ENCODE measurements around the gene PTGDR2.

Gene PTGDR2

DNA sequence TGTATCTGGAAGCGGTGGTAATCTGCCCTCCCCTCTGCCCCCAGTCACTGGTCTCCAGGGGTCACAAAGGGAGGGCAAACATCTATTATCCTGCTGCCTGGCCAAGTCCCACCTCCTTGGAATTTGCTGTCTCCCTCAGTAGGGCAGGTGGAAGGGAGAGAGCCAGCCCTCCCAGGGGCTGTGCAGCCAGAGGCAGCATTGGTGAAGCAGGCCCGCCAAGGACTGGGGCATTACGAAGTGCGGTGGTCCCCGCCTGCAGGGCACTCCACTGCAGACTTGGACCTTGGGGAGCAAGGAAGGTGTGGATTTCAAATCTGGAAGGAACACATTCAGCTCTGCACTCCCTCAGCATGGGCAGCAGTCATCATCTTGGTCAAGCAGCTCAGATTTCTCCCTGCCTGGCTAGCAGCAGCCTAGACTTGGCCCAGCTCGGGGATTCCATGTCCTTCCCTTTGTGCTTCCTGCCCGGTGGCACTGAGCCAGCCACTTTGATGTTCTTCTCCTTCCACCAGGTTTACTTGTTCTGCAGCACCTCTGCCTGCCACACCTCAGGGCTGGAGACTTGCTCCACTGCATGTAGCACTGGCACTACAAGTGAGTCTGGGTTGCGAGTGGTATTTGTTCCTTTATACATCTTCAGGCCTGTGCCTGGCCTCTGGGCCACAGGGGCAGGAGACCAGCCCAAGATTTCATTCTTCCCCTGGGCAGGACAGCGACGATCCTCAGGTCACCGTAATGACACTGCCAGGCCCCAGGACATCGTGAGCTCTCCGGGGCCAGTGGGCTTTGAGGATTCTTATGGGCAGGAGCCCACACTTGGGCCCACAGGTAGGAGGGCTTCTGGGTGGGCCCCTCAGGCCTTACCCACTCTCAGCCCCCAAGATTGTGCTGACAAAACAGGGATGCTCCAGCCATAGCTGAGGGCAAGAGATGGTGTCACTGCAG, 18.9 kb upstream of the PTGDR2 start:
- DNase-seq = no peak

DNA sequence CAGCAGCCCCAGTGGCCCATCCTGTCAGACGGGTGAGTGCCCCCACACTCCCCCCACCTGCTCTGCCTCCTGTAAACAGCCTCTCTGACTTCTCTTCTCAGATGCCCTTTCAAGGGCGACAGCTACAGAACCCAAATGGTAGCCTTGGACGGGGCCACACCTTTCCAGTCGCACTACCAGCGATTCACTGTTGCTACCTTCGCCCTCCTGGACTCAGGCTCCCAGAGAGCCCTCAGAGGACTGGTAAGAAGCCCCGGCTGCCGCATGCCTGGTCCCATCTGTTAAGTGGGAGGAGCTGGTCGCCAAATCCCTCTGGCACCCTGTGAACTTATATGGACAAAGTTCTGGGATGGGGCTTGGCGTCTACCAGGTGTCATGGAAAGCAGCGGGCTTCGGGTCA, 17.8 kb upstream of the PTGDR2 start:
- DNase-seq = no peak

DNA sequence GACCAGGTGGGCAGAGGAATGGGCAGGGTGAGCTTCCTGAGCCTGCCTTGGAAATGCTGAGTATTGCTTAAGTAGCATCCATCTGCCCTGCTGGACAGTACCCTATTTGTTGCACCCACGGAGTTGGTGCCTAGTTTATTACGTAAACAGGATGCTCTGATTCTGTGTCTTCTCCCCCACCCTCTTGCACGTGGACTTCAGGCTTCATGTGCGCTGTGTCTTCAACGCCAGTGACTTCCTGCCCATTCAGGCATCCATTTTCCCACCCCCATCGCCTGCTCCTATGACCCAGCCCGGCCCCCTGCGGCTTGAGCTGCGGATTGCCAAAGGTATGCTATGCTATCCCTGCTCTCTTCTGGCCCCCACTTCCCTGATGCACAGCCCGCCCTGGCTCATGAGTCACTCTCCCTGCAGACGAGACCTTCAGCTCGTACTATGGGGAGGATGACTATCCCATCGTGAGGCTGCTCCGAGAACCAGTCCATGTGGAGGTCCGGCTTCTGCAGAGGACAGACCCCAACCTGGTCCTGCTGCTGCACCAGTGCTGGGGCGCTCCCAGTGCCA, 17.3 kb upstream of the PTGDR2 start:
- no peak for DNase-seq

DNA sequence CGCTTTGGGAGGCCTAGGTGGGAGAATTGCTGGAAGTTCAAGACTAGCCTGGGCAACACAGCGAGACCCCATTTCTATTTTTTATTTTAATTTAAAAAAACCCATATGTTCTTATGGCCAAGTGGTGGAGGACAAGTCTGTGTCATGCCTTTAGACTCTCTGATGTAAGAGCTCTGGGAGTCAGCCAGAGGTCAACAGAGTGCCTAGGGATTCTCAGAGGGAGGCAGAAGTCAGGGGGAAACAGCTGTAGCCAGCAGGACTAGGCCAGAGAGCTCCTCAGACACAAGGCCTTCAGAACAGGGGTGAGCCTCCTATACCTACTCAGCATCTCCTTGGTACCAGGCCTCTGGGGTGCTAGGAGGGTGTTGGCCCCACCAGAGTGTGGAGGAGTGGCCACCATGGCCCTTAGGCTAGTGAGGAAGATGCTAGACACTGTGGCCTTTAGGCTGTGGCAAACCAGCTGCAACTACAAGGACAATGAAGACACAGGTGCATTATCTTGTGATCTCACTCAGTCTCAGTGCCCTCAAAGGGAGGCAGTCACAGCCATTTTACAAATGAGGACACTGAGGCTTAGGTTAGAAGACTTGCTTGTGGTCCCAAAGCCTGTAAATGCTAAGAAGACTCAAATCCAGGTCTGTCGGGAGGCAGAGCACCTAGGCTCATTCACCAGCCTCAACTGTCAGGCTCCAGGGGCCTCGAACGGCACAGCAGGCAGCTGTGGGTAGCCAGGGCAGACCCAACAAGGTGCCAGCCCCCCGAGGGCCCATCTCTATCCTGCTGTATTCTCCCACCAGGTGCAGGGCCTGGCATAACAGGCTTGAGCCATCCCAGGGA, 16.6 kb upstream of the PTGDR2 start:
- no peak for DNase-seq

DNA sequence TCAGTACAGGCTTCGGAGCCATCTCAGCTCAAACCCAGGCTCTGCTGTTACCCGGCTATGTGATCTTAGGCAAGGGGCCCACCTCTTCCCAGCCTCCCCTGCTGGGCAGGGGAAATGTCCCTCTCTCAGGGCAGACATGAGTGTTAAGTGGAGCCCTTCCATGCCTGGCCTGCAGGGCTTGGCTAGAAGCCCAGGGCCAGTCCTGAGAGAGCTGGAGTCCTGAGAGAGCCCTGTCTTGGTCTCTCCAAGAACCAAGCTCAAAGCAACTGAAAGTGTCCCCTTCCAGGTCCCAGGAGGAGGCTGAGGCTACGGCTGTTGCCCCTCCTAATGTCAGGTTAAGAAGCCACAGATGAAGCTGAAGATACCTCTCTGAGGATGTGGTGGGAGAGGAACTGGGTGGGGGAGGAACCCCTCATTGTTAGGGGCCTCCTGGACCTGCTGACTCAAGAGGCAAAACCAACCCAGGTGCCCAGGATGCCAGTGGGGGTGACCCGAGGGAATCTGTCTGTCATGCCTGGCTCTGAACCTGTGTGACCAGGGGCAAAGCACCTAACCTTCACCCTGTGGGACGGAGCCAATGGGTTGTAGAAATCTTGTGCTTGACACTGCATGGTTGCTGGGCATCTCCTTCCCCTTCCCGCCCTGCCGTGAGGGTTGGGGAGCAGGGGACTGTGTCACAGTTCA, 15.8 kb upstream of the PTGDR2 start:
- DNase-seq = no peak

DNA sequence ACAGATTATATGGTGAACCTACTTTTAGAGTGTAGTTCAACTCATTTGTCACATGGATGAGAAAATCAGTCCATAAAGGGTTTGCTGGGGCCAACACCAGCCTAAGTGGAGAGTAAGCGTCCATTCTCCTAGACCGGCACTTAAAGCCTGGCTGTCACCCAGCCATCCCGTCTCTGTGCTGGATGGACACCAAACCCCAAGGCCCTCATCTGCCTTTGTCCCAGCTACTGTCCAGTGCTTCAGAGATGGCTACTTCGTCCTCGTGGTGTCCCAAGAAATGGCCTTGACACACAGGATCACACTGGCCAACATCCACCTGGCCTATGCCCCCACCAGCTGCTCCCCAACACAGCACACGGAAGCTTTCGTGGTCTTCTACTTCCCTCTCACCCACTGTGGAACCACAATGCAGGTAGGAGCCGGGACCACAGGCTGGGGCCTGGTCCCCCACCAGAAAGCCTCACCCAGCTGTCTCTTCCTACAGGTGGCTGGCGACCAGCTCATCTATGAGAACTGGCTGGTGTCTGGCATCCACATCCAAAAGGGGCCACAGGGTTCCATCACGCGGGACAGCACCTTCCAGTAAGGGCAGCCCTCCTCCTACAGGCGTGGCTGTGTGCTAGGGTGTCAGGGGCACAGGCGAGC, 15.1 kb upstream of the PTGDR2 start:
- DNase-seq = no peak

DNA sequence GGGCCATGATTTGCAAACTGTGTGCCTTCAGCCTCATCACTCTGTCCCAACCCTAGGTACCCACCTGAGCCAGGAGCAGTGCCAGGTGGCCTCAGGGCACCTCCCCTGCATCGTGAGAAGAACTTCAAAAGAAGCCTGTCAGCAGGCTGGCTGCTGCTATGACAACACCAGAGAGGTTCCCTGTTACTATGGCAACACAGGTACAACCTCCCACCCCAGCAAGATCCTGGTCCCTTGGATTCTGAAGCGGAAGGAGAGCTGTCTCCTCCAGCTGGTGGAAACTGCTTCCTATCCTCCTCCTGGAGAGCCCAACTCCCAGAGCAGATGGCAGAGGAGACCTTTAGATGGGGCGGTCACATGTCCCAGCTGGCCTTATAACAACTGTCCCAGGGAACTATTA, 14.5 kb upstream of the PTGDR2 start:
- DNase-seq = peak; percentile 39

DNA sequence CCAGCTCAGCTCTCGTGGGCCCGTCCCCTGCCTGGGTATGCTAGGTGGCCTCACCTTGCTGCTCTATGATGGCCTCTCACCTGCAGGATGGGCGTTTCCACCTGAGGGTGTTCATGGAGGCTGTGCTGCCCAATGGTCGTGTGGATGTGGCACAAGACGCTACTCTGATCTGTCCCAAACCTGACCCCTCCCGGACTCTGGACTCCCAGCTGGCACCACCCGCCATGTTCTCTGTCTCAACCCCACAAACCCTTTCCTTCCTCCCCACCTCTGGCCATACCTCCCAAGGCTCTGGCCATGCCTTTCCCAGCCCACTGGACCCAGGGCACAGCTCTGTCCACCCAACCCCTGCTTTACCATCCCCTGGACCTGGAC, 13.7 kb upstream of the PTGDR2 start:
- DNase-seq = no peak

DNA sequence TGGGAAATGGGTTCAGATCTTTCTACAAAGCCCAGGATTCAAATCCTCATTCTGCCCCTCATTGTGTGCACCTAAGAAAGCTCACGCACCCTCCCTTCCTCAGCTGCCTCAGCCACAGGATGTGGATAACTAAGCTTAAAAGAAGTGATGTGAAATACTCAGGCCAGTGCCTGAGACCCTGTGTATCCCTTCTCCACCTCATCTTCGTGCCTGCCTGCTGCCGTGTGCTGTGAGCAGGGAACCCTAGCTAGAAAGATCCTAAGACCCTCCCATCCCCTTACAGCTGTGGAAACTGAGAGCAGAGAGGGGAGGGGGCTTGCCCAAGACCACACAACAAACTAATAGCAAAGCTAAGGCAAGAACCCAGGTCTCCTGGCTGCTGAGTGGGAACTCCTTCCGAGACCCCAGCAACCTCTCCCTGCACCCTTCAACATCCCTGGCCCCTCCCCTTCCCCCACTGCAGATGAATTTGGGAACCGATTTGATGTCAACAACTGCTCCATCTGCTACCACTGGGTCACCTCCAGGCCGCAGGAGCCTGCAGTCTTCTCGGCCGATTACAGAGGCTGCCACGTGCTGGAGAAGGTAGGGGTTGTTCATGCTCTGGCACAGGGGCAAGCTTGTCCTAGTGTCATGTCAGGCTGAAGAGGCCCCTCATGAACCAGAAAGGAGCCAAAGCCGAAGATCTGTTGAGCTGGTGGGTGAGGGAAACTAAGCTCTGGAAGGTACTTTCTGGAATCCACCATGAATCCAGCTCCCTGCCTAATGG, 13.1 kb upstream of the PTGDR2 start:
- DNase-seq = no peak

DNA sequence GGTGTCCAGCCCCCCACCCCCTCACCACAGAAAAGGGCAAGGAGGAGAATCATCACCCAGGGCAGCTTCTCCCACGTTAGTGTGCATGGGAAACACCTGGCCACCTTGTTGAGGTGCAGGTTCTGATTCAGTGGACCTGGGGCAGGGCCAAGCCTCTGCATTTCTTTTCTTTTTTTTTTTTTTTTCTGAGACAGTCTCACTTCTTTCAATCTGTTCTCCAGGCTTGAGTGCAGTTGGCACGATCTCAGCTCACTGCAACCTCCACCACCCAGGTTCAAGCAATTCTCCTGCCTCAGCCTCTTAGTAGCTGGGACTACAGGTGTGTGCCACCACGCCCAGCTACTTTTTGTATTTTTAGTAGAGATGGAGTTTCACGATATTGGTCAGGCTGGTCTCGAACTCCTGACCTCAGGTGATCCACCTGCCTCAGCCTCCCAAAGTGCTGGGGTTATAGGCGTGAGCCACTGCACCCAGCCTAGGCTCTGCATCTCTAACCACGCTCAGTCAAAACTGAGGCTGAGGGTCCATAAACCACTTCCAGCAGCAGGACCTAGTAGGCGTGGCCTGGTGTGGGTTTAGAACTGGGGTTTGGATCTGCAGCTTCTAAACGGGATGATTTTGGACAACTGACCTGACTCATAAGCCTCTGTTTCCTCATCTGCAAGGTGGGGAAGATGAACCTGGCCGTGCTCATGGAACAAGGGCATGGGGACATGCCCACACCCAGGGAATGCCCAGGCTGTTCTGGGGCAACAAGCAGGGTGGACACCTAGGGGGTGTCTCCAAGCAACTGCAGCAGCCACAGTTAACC, 12.3 kb upstream of the PTGDR2 start:
- no peak for DNase-seq

DNA sequence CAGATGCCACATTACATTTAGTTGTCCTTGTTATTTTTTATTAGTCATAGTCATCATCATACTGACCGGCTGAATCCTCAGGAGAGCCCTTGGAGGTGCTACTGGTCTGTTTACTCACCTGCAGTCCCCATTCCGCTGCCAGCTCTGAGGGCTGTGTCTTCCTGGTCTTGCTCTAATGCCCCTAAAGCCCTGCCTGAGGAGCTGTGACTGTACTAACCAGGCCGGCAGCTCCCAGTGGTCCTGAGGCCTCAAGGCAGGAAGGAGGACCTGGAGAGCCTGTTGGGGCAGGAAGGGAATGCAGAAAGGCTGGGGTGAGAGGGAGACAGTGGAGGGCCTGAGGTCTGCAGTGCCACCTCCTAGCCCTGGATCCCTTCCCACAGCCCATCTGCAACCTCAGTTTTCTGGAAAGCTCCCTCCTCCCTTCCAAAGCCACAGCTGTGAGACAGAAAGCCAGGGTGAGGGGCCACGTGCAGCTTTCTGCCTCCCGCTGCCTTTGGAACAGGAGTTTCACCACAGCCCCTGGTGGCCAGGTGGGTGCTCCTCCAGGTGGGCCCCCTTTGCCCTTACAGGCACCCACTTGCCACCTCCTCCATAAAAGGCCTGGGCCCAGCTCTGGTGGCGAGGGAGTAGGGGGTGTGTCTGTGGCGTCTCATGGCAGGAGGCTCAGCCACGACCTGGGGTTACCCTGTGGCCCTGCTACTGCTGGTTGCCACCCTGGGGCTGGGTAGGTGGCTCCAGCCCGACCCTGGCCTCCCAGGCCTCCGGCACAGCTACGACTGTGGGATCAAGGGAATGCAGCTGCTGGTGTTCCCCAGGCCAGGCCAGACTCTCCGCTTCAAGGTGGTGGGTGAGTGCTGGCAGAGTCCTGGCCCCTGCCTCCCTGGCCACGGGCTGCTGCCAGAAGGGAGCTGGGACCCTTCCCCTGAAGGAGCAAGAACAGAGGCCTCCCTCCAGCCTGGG, 11.4 kb upstream of the PTGDR2 start, which contains the start of gene ZP1:
ZP1 (plus strand) TSS at position 632 of the 960 bp plus-strand sequence; CDS start at position 652, 20 bp downstream.
- no peak for DNase-seq

DNA sequence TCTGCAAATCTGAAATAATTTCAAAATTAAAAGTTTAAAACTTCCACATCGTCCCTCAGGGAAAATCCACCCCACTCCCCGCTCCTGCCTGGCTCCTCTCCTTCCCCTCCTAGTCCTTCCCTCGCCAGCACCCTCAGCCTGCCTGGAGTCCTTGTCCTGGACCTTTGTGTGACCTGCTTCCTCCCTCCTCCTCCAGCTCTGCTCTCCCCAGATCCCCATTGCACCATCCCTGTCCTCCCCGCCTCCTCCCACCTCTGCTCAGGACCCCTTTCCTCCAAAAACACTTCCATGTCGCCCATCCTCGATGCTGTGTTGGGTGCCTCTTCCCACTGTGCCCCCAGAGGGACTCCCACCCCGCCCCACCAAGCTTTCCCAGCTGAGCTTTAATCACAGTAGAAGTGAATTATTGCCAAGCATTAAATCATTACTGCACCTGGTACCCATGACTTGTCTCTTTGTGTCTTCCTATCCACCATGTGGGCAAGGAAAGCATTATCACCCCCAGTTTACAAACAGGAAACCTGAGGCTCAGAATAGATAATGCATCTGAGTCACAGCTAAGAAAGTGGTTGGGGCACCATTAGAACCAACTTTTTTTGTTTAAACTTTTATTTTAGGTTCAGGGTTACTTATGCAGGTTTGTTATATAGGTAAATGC, 9.2 kb upstream of the PTGDR2 start:
- no peak for DNase-seq

DNA sequence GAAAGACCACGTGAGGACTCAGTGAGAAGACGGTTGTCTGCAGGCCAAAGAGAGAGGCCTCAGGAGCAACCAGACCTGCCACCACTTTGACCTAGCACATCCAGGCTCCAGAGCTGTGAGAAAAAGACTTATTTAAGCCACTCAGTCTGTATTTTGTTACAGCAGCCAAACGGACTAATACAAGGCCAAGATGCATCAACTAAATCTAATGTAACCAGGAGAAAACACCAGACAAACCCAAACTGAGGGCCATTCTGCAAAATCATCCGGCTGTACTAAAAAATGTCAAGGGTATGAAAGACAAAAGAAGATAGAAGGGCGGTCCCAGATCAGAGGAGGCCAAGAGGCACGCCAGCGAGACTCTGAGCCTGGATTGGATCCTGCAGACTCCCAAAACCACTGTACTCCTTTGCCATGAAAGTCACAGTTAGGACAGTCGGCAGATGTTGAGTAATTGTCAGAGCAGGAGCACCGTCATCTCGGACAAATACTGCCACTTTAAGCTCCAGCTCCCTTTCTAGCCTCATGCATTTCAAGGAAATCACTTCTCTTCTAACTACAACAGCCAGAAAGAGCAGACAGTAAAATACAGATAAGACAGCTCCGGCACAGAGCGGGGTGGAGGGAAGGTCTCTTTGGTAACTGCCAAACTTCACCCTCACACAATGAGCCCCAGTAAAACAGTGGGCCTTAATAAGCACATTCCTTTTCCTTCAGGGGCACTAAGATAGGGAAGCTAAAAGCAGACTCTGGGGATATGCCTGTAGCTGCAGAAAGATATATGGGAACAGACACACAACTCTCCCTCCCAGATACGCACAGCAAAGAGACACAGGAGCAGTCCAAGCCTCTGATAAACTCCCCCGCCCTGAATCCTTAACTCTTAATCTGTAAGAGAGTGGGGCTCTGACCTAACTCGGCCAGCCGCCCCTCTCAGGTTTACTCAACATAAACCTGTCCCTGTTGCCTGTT, 8.1 kb upstream of the PTGDR2 start:
- no peak for DNase-seq

DNA sequence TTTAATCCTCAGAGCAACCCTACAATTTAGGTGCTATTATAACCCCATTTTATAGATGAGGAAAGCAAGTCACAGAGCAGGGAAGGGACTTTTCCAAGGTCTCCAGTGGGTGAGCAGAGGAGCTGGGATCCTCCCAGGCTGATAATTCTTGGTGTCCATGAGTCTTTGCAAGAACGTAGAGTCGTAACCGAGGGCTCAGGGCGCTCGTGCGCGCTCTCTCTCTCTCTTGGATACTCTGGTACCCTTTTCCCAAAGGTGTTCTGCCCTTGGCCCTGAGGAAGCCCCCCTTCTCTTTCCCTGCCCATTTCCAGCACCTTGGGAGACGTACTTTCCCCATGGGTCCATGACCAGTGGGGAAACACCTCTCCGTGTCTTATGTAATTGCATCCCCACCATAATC, 6.4 kb upstream of the PTGDR2 start:
- DNase-seq = no peak

DNA sequence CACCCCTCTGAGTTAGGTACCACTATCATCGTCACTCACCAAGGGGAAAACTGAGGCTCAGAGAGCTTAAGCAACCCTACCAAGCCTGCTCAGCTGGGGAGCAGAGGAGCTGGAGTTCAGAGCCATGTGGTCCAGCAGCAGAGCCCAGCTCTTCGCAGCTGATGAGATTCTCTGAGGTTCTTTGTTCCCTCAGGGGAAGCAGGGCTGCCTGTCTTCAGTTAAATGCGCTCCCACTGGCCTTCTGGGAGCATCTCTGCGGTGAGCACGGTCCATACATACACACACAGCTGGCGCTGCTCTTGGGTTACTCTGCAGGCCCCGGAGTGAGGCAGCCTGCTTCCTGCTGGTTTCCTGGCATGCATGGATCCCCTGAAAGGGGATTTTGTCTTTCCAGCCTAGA, 5.2 kb upstream of the PTGDR2 start:
- DNase-seq = no peak

DNA sequence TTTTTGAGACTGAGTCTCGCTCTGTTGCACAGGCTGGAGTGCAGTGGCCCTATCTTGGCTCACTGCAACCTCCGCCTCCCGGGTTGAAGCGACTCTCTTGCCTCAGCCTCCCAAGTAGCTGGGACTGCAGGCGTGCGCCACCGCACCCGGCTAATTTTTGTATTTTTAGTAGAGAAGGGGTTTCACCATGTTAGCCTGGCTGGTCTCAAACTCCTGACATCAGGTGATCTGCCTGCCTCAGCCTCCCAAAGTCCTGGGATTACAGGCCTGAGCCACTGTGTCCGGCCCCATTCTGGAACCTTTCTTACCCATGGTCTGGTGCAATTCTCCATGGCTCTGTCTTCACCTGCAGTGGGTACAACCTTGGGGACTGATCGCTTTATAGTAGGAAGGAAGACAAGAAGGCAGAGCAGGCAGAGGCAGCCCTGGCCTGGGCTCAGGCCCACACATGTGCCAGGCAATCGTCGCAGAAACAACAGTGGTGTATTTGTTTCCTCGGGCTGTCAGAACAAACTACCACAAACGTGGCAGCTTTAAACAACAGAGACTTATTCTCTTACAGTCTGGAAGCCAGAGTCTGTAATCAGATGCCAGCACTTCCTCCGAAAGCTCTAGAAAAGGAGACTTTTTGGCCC, 4.0 kb upstream of the PTGDR2 start:
- no peak for DNase-seq

All from NCI-H1694 treated with DMSO at 0.1 percent for 48 hours (cell line).